Ovary (tissue), 9 donors: ENCODE measurements around the gene MIPEP. TPM values are rescaled to one million over a fixed set of nuclear protein-coding genes. Genes with fewer than 3 reads are reported as not detected.

ENCODE experiments used
- DNase-seq, 5 donors: peaks; one replicate each; pipeline ENCODE4 v3.0.0-alpha.2; 2019 to 2020
- H3K27ac ChIP-seq, 2 donors: fragments of 200-600 bp; one replicate each; pipeline versions ENCODE4 v1.5.1 to v1.8.0; 2019 to 2022
- H3K27me3 ChIP-seq: fragments of 200-600 bp; one replicate; pipeline ENCODE4 v1.8.0; 2022
- H3K36me3 ChIP-seq: fragments of 200-600 bp; sonication (generic); one replicate; pipeline ENCODE4 v1.5.1; 2019
- H3K4me1 ChIP-seq: one replicate; pipeline ENCODE4 v1.8.1; 2013; ENCODE audit warnings: mild to moderate bottlenecking, moderate library complexity; ENCODE audit not compliant: insufficient read depth
- H3K4me3 ChIP-seq: fragments of 200-600 bp; sonication (generic); one replicate; pipeline ENCODE4 v1.5.1; 2017
- H3K9me3 ChIP-seq, 2 donors: fragments of 200-600 bp in 1 of 2; sonication (generic) in 1 of 2; one replicate each; pipeline versions ENCODE4 v1.5.1 to v1.8.1; 2013 to 2019; ENCODE audit warnings: mild to moderate bottlenecking in 1 of 2, moderate library complexity in 1 of 2
- EP300 ChIP-seq: sonication (generic); formaldehyde crosslinking; IDR thresholded peaks from one replicate; pipeline ENCODE4 v1.6.1; 2017; ENCODE audit warnings: antibody characterized with exemption
- POLR2A ChIP-seq: fragments of 450-650 bp; IDR thresholded peaks from one replicate; pipeline ENCODE4 v1.6.1; 2017; ENCODE audit warnings: antibody characterized with exemption, mild to moderate bottlenecking, moderate library complexity
- WGBS, 3 donors: extraction: QIAGEN DNeasy Blood & Tissue Kit in 1 of 3; methylation state at CpG; one replicate each; pipeline versions ENCODE4 v1.1.5 to v1.1.7; 2013 to 2017; 5-methylcytosine and 5-hydroxymethylcytosine counted together
- intact Hi-C, 4 donors: fragments of 100-400 bp; cut with DNase I; formaldehyde crosslinking; loops; one replicate each; pipeline versions ENCODE4 v1.11.0 to v1.15.1; 2022 to 2023
- polyA plus RNA-seq, 2 donors: library from polyadenylated mRNA; stranded (reverse); fragments of 200-250 nt in 1 of 2; fragments of 350-450 nt in 1 of 2; fragmentation: Illumina TruSeq in 1 of 2; extraction: RNeasy Lipid Tissue Mini Kit (QIAGEN cat#74804) in 1 of 2; gene quantifications; one replicate each; pipeline ENCODE4 v1.2.3, GENCODE V29; 2013 to 2014
- total RNA-seq, 7 donors: library from RNA; depleted of rRNA in 2 of 7; stranded (reverse); fragments of >200 nt in 2 of 7; fragmentation: NEBNext Ultra II Directional in 3 of 7; extraction: Animal tissue kit (Norgen Biotek cat#: 25700) in 3 of 7; gene quantifications; one replicate each; pipeline versions ENCODE4 v1.1.0 to v1.2.4, GENCODE V29; 2016 to 2023
- TF ChIP-seq, protein P1 (sequence below), 3 donors: fragments of 450-650 bp in 2 of 3; fragments of 200-600 bp in 1 of 3; IDR thresholded peaks; one replicate each; pipeline versions ENCODE4 v1.5.1 to v1.8.0; 2016 to 2022; ENCODE audit warnings: antibody characterized with exemption in 3 of 3, mild to moderate bottlenecking in 1 of 3
- donor health status: DM: no; HTN: no; CAD: no; lungs with moderate emphysema.
- donor health status: DM: no; HTN: no; CAD: no.
- donor health status: Bipolar disorder and iron deficiency.
- donor health status: DM: yes; HTN: yes; CAD: no.
- donor health status: DM: no; HTN: no; CAD: no.
- donor health status: DM: yes; HTN: yes; CAD: no.

MIPEP gene
- total and polyA plus RNA-seq, 9 donors, result 7.1 to 18.8 (median 12.9) TPM

GRCh38 chr13:23790577-23791170 lies 98.5 kb downstream of the MIPEP start:
- intact Hi-C loops, result no loop called here
- Histone ChIP-seq H3K4me3 (no peak overlapping the region), H3K27ac (no peak overlapping the region)

DNA sequence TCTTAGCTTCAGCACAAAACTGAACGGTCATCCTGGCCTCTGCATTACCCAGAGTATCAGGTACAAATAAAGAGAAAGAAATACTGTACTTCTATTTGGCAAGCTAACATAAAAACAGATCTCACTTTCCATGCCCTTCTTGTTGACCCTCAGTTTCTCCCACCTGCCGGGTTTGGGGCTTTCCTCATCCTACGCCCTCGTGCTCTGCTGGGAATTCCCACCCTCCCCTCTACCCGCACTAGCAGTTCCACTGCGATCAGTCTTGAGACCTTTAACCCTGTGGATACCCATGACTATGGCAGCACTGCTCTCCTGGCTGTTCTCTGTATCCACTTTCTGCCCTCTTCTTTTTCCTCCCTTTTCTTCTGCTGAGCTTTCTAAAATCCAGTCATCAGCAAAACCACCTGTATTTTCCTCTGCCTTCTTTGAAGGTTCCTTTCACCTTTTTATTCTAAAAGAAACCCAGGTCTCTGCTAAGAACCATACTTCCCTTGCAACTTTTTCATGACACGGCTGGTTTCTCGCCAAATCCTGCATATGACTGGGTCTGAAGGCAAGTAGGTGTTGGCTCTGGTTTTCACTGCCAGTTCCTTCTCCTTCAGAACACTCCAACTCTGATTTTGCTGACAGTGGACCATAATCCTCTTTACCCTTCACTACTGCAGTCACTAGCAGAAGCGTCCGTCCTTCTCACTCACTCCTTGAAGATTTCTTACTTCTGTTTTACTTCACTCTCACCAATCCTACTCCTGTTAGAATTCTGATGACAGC lies 99.4 kb downstream of the MIPEP start:
- Histone ChIP-seq H3K9me3 (no peaks in the 10 kb centered on the region), H3K27me3 (no peaks in the 10 kb centered on the region), H3K4me1 (no peaks in the 10 kb centered on the region), H3K4me3 (no peak overlapping the region), H3K36me3 (no peaks in the 10 kb centered on the region), H3K27ac (no peak overlapping the region)
- no peak for DNase-seq
- intact Hi-C loops, result no loop called here
- 74 to 82% (median 78%) methylated on average over 10 of the region's 10 CpGs for WGBS, 3 donors
- TF ChIP-seq, protein P1, sequence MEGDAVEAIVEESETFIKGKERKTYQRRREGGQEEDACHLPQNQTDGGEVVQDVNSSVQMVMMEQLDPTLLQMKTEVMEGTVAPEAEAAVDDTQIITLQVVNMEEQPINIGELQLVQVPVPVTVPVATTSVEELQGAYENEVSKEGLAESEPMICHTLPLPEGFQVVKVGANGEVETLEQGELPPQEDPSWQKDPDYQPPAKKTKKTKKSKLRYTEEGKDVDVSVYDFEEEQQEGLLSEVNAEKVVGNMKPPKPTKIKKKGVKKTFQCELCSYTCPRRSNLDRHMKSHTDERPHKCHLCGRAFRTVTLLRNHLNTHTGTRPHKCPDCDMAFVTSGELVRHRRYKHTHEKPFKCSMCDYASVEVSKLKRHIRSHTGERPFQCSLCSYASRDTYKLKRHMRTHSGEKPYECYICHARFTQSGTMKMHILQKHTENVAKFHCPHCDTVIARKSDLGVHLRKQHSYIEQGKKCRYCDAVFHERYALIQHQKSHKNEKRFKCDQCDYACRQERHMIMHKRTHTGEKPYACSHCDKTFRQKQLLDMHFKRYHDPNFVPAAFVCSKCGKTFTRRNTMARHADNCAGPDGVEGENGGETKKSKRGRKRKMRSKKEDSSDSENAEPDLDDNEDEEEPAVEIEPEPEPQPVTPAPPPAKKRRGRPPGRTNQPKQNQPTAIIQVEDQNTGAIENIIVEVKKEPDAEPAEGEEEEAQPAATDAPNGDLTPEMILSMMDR (IDR thresholded peaks at IDR 0.05), result no peak
- TF ChIP-seq POLR2A (no peak), EP300 (no peak)

More at GRCh38 chr13:23790577-23791170, 98.5 kb downstream of the MIPEP start:
- TF ChIP-seq POLR2A, result no peak
- TF ChIP-seq, protein P1 (IDR thresholded peaks at IDR 0.05), result no peak
- peaks cover under 1% of the 10 kb centered on the region for H3K4me1 ChIP-seq
- H3K27me3 ChIP-seq, result no peaks in the 10 kb centered on the region
- WGBS, 3 donors, result 39 to 63% (median 61%) methylated on average over 2 of the region's 2 CpGs
- DNase-seq, result no peak
- H3K9me3 ChIP-seq, result no peaks in the 10 kb centered on the region
- H3K36me3 ChIP-seq, result no peaks in the 10 kb centered on the region

DNA sequence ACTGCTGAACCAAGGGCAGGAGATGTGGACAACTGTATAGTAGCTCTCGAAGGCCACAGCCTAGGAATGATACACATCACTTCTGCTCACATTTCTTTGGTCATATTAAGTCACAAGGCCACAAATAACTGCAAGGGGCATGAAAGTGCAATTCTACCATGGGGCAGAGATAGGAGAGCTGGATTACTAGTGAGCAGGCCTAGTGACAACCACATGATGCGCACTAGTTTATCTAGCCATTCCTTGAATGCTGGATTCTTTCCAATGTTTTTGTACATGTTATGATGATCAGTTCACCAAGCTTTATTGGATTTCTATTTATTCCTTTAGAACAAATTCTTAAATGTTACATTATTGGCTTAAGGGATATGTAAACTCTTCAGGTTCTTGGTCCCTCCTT lies 100.7 kb downstream of the MIPEP start:
- Histone ChIP-seq H3K27me3 (no peaks in the 10 kb centered on the region), H3K4me1 (no peaks in the 10 kb centered on the region), H3K36me3 (no peaks in the 10 kb centered on the region), H3K9me3 (no peaks in the 10 kb centered on the region), H3K4me3 (no peak overlapping the region), H3K27ac (no peak overlapping the region)
- 95 to 98% (median 98%) methylated on average over 2 of the region's 2 CpGs for WGBS, 3 donors
- TF ChIP-seq POLR2A, result no peak
- TF ChIP-seq EP300, result no peak
- TF ChIP-seq, protein P1 (IDR thresholded peaks at IDR 0.05), result no peak
- no peak for DNase-seq
- intact Hi-C loops, result no loop called here

DNA sequence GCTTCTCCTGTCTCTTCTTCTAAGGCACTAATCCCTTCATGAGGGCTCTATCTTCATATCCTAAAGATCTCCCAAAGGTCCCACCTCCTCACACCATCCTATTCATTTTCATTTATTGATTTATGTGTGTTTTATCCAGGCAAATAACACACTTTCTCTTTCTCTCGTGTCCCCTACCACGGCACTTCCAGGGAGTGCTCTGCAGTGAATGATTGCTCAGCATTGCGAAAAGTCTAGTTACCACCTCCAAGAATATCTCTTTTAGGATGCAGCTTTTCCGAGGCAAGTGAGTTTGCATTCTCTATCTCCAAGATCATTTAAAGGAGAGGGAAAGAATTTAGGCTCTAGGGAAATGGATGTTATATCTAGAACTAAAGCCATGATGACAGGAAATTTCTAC lies 101.7 kb downstream of the MIPEP start:
- Histone ChIP-seq H3K4me1 (no peaks in the 10 kb centered on the region), H3K9me3 (no peaks in the 10 kb centered on the region), H3K4me3 (no peak overlapping the region), H3K36me3 (no peaks in the 10 kb centered on the region), H3K27me3 (no peaks in the 10 kb centered on the region), H3K27ac (no peak overlapping the region)
- TF ChIP-seq, protein P1 (IDR thresholded peaks at IDR 0.05), result no peak
- no peak for TF ChIP-seq POLR2A
- TF ChIP-seq EP300, result no peak
- WGBS, 3 donors, result 79 to 92% (median 79%) methylated on average over 4 of the region's 4 CpGs
- intact Hi-C loops, result no loop called here
- DNase-seq, result no peak
